Measurements from ENCODE around the gene GAPT.

The GAPT gene

GRCh38 chr5:58491216-58491892 is at the start of gene GAPT:
Gene GAPT (plus strand): TSS chr5:58491435. CDS start chr5:58494537, 3,102 bp downstream.
- no peak for DNase-seq

DNA sequence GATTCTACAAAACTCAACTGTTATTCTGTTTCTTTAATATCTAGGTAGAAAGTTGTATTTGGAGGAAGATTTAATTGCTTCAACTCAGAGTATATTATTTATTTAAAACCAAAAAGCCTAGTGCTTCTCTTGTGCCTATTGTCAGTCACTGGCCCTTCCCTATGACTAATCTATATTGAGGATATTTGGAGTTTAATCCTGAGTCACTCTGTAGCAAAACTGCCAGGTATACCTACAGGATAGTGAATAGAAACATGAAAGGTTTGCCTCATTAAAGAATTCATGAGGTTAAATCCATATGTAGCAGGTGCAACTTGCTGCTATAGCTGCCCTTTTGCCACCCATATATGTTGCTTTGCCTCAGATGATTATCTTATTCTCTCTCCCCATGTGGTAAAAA is 46.4 kb upstream of the GAPT start:
- no peak for DNase-seq

DNA sequence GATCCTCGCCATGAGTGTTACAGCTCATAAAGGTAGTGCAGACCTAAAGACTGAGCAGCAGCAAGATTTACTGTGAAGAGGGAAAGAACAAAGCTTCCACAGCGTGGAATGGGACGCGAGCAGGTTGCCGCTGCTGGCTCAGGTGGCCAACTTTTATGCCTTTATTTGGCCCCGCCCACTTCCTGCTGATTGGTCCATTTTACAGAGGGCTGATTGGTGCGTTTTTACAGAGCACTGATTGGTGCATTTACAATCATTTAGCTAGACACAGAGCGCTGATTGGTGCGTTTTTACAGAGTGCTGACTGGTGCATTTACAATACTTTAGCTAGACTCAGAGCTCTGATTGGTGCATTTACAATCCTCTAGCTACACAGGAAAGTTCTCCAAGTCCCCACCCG is 45.2 kb upstream of the GAPT start:
- no peak for DNase-seq

DNA sequence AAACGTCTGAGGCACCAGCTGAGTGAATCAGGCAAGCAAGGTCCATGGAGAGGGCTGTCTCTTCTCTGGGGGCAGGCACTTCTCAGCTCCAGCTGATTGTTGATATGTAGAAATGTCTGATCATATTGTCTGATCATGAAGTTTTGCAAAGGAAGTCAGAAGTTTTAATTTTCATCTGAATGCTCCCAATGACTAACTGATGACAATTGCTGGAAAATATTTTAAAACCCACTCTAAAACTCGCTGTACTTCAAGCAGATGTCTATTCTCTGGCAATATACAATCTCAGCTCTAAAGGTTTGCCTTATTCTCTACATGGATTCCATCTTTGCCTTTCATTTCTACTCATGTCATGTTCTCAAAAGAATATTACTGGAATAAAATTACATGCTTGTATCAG is 44.0 kb upstream of the GAPT start:
- DNase-seq: no peak

- DNase-seq: no peak
These were observed 41.2 kb upstream of the GAPT start for GRCh38 chr5:58450018-58450417.

- DNase-seq: no peak
These were observed 40.2 kb upstream of the GAPT start for GRCh38 chr5:58450811-58451629.

- DNase-seq: no peak
These were observed 39.3 kb upstream of the GAPT start for GRCh38 chr5:58451732-58452565.

- no peak for DNase-seq
These were observed 38.5 kb upstream of the GAPT start for GRCh38 chr5:58452566-58453258.

DNA sequence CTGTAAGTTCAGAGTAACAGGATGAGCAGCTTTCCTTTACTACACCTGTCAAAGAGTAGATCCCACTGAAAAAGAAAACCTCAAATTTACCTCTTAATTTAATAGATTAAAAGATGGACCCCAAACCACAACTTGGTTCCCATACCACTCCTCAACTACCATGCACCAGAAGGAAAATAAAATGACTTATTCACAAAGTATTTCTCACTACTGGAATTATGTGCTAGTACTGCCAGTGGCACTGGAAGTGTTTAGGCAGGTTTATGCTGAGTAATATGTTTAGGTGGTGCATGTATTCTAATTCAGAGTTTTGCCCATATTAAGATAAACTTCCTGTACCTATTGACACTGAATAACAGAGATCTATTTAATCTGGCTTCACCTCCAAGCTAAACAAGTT is 37.9 kb upstream of the GAPT start:
- DNase-seq: no peak

- no peak for DNase-seq
These were observed 37.2 kb upstream of the GAPT start for GRCh38 chr5:58454025-58454424.

- no peak for DNase-seq
These were observed 36.2 kb upstream of the GAPT start for GRCh38 chr5:58455066-58455465.

DNA sequence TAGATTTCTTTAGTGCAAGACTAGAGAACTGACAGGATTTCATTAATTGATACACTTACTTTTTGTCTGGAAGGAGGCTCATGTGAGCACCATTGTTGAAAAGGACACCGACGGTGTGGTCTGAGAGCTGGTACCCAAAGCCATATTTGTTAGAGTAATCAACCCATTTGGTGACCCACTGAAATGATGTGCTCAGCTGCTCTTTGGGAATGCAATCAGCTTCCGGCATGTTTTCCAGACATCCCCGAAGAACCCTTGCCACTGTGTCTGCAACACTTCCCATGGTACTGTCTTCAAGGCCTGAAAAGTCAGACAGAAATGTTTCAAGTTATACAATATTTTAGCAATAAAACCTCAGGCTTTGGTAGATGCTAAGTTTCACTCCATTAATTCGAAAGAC is 35.8 kb upstream of the GAPT start:
- DNase-seq: no peak

DNA sequence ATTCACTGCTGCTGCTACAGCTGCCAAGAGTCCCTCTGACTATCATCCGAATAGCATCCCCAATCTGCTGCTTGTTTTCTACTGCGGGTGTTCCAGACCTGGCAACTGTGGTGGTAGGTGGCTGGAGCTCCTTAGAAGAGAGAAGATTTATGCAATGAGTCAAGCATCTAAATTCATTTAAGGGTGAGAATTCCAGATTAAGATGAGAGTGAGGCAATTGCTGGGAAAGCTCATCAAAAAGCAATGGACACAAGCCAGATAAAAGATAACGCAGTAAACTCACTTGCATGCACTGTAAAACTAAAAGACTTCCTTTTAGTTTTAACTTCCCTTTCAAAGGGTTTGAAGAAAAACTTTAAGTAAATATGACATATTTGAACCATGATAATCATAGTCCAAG is 35.2 kb upstream of the GAPT start:
- DNase-seq: no peak

- no peak for DNase-seq
These were observed 34.7 kb upstream of the GAPT start for GRCh38 chr5:58456486-58456885.

DNA sequence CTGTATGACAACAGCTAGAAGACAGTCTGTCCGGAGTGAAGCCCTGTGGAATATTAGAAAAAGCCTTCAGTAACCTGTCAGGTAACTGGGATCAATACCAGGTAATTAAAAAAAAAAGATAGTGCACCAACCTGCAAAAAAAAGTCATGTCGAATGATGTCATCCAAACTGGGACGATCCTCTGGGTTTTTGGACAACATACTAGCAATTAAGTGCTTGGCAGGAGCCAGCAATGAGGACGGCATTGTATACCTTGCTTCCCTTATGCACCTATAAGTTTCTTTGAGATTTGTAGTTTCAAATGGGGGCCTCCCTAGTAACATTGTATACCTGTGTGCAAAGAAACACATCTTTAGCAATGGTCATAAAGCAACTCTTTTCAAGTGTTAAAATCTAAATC is 34.2 kb upstream of the GAPT start:
- DNase-seq: no peak

- no peak for DNase-seq
These were observed 33.0 kb upstream of the GAPT start for GRCh38 chr5:58458141-58458742.

- no peak for DNase-seq
These were observed 32.5 kb upstream of the GAPT start for GRCh38 chr5:58458743-58459145.

DNA sequence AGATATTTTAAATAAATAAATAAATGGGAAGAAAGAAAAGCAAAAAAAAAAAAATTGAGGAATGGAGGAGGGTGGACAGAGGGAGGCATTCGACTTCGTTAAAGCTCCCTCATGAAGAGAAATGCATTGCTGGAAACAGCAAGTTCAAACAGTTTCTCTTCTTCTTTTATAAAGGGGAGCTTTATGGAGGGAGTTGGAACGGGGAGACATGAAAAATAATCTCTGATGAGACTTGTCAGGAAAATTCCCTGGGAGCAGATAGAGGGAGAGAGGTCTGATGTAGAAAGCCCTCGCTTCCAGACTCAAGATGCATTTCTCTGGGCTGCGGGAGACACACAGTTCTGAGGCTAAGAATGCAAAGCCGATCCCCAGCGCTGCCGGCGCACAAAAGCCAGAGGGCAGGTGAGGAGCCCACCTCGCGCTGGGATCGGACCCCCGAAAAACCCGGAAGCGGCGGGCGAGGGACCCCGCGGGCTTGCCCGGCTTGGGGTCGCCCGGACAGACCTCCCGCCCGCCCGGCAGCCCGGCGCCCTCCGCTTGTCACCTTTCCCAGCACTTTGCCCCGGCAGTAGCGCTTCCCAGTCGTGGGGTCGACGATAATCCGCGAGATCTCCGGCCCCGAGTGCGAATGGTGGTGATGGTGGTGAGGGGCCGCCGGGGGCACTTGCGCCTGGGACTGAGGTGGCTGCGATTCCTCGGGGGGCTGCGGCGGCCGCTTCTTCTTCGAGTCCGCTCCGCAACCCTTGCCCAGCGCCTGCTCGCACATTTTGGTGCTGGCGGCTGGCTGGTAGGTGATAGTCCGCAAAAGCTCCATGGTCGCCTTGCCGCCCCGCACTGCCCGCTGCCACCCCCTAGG is 31.9 kb upstream of the GAPT start:
- peak; percentile 9 to 12 for DNase-seq

DNA sequence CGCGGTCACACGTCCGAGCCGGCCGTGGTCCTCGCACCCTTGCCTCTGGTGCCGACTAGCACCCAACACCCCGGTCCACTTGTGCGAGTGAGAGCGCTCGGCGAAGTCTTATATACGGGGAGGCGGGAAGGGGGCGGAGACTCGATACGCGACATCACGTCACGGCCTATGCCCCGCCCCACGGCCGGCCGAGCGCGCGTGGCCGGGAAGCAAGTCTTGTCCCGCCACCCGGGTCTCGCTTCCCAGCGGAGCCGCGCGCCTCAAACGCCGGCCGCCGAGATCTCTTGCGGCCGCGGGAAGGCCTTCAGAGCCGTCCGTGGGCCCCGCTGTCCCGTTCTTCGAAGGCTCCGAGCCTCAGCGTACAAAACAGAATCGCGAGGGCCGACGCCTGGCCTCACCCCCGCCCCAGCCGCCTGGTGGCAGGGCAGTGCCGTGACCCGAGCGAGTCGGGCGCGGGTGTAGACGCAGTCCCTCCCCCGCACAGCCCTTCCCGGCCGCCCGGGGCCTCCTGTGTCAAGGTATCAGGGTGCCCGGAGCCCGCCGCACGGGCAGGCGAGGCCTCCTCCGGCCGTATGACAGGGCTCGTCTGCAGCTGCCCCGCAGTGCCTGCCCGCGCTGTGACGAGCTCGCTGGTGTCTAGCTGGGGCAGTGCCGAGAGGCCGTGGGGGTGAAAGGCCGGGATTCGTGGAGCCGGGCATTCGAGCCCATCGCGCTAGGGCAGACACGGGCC is 31.1 kb upstream of the GAPT start, which contains the start of gene PLK2:
PLK2 (minus strand) TSS at position 85 of the 730 bp plus-strand sequence. CDS start 127 bp downstream, outside the sequence.
- DNase-seq: peak; percentile 91 to 93

GRCh38 chr5:58460732-58461286 is 30.4 kb upstream of the GAPT start:
- peak; percentile 87 to 93 for DNase-seq

Data from activated CD4-positive, alpha-beta T cell treated with anti-CD3 and anti-CD28 coated beads, Interleukin-2, amount 50 U/mL, for 4 hours (primary cell).